Transverse colon (tissue), 4 donors: ENCODE results near the gene CDCP2. TPM values are rescaled to one million over a fixed set of nuclear protein-coding genes. Genes with fewer than 3 reads are reported as not detected.

Experiments
- DNase-seq: peaks from one replicate; pipeline ENCODE4 v3.0.0-alpha.2; 2019
- H3K27ac ChIP-seq, 4 donors: fragments of 200-600 bp; sonication (generic); 2 replicates each; pipeline ENCODE4 v1.5.1; 2016 to 2018; ENCODE audit warnings: inconsistent platforms in 4 of 4
- H3K27me3 ChIP-seq: fragments of 200-600 bp; sonication (generic); 2 replicates; pipeline ENCODE4 v1.5.1; 2017; ENCODE audit warnings: inconsistent platforms
- H3K36me3 ChIP-seq, 4 donors: fragments of 200-600 bp; sonication (generic); 2 replicates each; pipeline ENCODE4 v1.5.1; 2017 to 2019; ENCODE audit warnings: inconsistent platforms in 4 of 4
- H3K4me1 ChIP-seq, 4 donors: fragments of 200-600 bp; sonication (generic); 2 replicates each; pipeline ENCODE4 v1.5.1; 2017 to 2020; ENCODE audit warnings: inconsistent platforms in 4 of 4
- H3K4me3 ChIP-seq, 4 donors: fragments of 200-600 bp; sonication (generic); 1 replicate in 1 of 4; 2 replicates in 3 of 4; pipeline versions ENCODE4 v1.5.1 to v1.6.1; 2017 to 2019; ENCODE audit warnings: inconsistent platforms in 4 of 4
- H3K9me3 ChIP-seq, 2 donors: fragments of 200-600 bp; sonication (generic); 2 replicates each; pipeline ENCODE4 v1.5.1; 2017 to 2019; ENCODE audit warnings: inconsistent platforms in 2 of 2
- CTCF ChIP-seq, 5 experiments: fragments of 200-600 bp in 3 of 5; fragments of 450-650 bp in 2 of 5; sonication (generic) in 3 of 5; IDR thresholded peaks; 1 replicate in 2 of 5; 2 replicates in 3 of 5; pipeline ENCODE4 v1.5.1; 2016 to 2017; ENCODE audit warnings: antibody characterized with exemption in 5 of 5, inconsistent platforms in 3 of 5, mild to moderate bottlenecking in 2 of 5, moderate library complexity in 1 of 5
- EP300 ChIP-seq: sonication (generic); formaldehyde crosslinking; IDR thresholded peaks from one replicate; pipeline ENCODE4 v1.6.1; 2017; ENCODE audit warnings: antibody characterized with exemption, low read depth
- POLR2A ChIP-seq: fragments of 450-650 bp; IDR thresholded peaks from one replicate; pipeline ENCODE4 v1.6.1; 2016; ENCODE audit warnings: antibody characterized with exemption, mild to moderate bottlenecking, moderate library complexity
- POLR2AphosphoS5 ChIP-seq, 3 donors: sonication (generic); formaldehyde crosslinking; IDR thresholded peaks; one replicate each; pipeline ENCODE4 v1.6.1; 2016; ENCODE audit warnings: antibody characterized with exemption in 3 of 3
- WGBS, 2 donors: methylation state at CpG; one replicate each; pipeline ENCODE4 v1.1.5; 2018; ENCODE audit warnings: low coverage in 1 of 2; 5-methylcytosine and 5-hydroxymethylcytosine counted together
- in situ Hi-C, 4 donors: fragments of 200-750 bp; cut with MboI; loops; one replicate each; pipeline versions ENCODE4 v1.15.0 to v1.15.1; 2017; ENCODE audit warnings: low sequenced_read_pairs in 3 of 4, low pct_ligation_motif_present in 1 of 4, low pct_unique_long_range_greater_than_20kb in 1 of 4
- intact Hi-C: fragments of 100-400 bp; cut with DNase I; formaldehyde crosslinking; loops from one replicate; pipeline ENCODE4 v1.15.1; 2023; ENCODE audit warnings: low total_unique reads
- total RNA-seq, 4 donors: library from RNA; depleted of rRNA; stranded (reverse); fragments of >200 nt; gene quantifications; one replicate each; pipeline ENCODE4 v1.1.0, GENCODE V29; 2016

CDCP2 gene
- total RNA-seq, 4 donors from 2014 or later: 0.48 TPM; not detected in 3

- TF ChIP-seq POLR2A: no peak
- no peak for TF ChIP-seq CTCF (IDR thresholded peaks at IDR 0.05)
- TF ChIP-seq EP300: no peak
- no peak for TF ChIP-seq POLR2AphosphoS5 (IDR thresholded peaks at IDR 0.05)
- Histone ChIP-seq H3K4me1 (peaks cover 0 to 14% (median 9%) of the 10 kb centered on the region in 4 donors), H3K27me3 (no peaks in the 10 kb centered on the region), H3K27ac (no peak overlapping the region), H3K36me3 (no peaks in the 10 kb centered on the region), H3K4me3 (no peak overlapping the region), H3K9me3 (no peaks in the 10 kb centered on the region)
- 68% methylated on average over 3 of the region's 3 CpGs; no CpG with 5 or more reads in 1 of the 2 donors for WGBS, 2 donors
- DNase-seq: no peak
- in situ Hi-C loops: no loop called here
- intact Hi-C loops: no loop called here
Measured at GRCh38 chr1:54160351-54160750, 7.6 kb upstream of the CDCP2 start.

GRCh38 chr1:54159733-54160316, 7.0 kb upstream of the CDCP2 start:
- Histone ChIP-seq H3K9me3 (no peaks in the 10 kb centered on the region), H3K27me3 (no peaks in the 10 kb centered on the region), H3K4me3 (no peak overlapping the region), H3K4me1 (peaks cover 0 to 14% (median 9%) of the 10 kb centered on the region in 4 donors), H3K27ac (no peak overlapping the region), H3K36me3 (no peaks in the 10 kb centered on the region)
- no peak for DNase-seq
- no peak for TF ChIP-seq POLR2AphosphoS5 (IDR thresholded peaks at IDR 0.05)
- TF ChIP-seq EP300: no peak
- no peak for TF ChIP-seq POLR2A
- no peak for TF ChIP-seq CTCF (IDR thresholded peaks at IDR 0.05)
- WGBS, 2 donors: 64% methylated on average over 4 of the region's 4 CpGs; no CpG with 5 or more reads in 1 of the 2 donors
- in situ Hi-C loops: no loop called here
- intact Hi-C loops: no loop called here

GRCh38 chr1:54158071-54158470, 5.3 kb upstream of the CDCP2 start:
- H3K9me3 ChIP-seq: no peaks in the 10 kb centered on the region
- DNase-seq: peak; percentile 34
- TF ChIP-seq EP300 (no peak), POLR2AphosphoS5 (IDR thresholded peaks at IDR 0.05) (no peak), CTCF (IDR thresholded peaks at IDR 0.05) (no peak), POLR2A (no peak)
- no peak overlapping the region for H3K4me3 ChIP-seq
- in situ Hi-C loops (no loop called here), intact Hi-C loops (no loop called here)
- H3K27me3 ChIP-seq: no peaks in the 10 kb centered on the region
- H3K4me1 ChIP-seq: peaks cover 0 to 12% (median 5%) of the 10 kb centered on the region in 4 donors
- 69% methylated on average over 3 of the region's 3 CpGs; no CpG with 5 or more reads in 1 of the 2 donors for WGBS, 2 donors
- H3K36me3 ChIP-seq: no peaks in the 10 kb centered on the region
- no peak overlapping the region for H3K27ac ChIP-seq

GRCh38 chr1:54157401-54157800, 4.6 kb upstream of the CDCP2 start:
- no peak for DNase-seq
- no peak for TF ChIP-seq CTCF (IDR thresholded peaks at IDR 0.05)
- no peak for TF ChIP-seq POLR2A
- TF ChIP-seq EP300: no peak
- TF ChIP-seq POLR2AphosphoS5 (IDR thresholded peaks at IDR 0.05): no peak
- Histone ChIP-seq H3K4me3 (no peak overlapping the region), H3K4me1 (peaks cover 0 to 8% (median 3%) of the 10 kb centered on the region in 4 donors), H3K36me3 (no peaks in the 10 kb centered on the region), H3K27me3 (no peaks in the 10 kb centered on the region), H3K9me3 (no peaks in the 10 kb centered on the region), H3K27ac (no peak overlapping the region)
- WGBS, 2 donors: 83% methylated on average over 6 of the region's 6 CpGs; no CpG with 5 or more reads in 1 of the 2 donors
- in situ Hi-C loops: no loop called here
- intact Hi-C loops: no loop called here
